Neural progenitor cell (in vitro differentiated cells): ENCODE data around the gene VAV2. TPM values are rescaled to one million over a fixed set of nuclear protein-coding genes. Genes with fewer than 3 reads are reported as not detected.

Experiments
- DNase-seq: peaks from one replicate; pipeline ENCODE4 v3.0.0-alpha.2; 2016; ENCODE audit warnings: low spot score
- H2AFZ ChIP-seq: fragments of 200-600 bp; sonication (generic); replicated peaks from 2 replicates; pipeline ENCODE4 v1.6.1; 2016; ENCODE audit warnings: antibody characterized with exemption
- H3F3A ChIP-seq: fragments of 200-600 bp; sonication (generic); 2 replicates; pipeline ENCODE4 v1.6.1; 2016; ENCODE audit warnings: antibody characterized with exemption, low read depth
- H3K27ac ChIP-seq: fragments of 200-600 bp; sonication (generic); 2 replicates; pipeline ENCODE4 v1.5.1; 2016; ENCODE audit warnings: mild to moderate bottlenecking
- H3K27me3 ChIP-seq: fragments of 200-600 bp; sonication (generic); 2 replicates; pipeline ENCODE4 v1.6.1; 2016; ENCODE audit warnings: mild to moderate bottlenecking, moderate library complexity
- H3K36me3 ChIP-seq: fragments of 200-600 bp; sonication (generic); 2 replicates; pipeline ENCODE4 v1.5.1; 2016
- H3K4me1 ChIP-seq: fragments of 200-600 bp; sonication (generic); 2 replicates; pipeline ENCODE4 v1.6.1; 2016; ENCODE audit warnings: mixed run types
- H3K4me2 ChIP-seq: fragments of 200-600 bp; sonication (generic); 2 replicates; pipeline ENCODE4 v1.6.1; 2016
- H3K4me3 ChIP-seq: fragments of 200-600 bp; sonication (generic); 2 replicates; pipeline ENCODE4 v1.5.1; 2016
- H3K79me2 ChIP-seq: fragments of 200-600 bp; sonication (generic); 2 replicates; pipeline ENCODE4 v1.6.1; 2016; ENCODE audit warnings: low read depth
- H3K9ac ChIP-seq: fragments of 200-600 bp; sonication (generic); 2 replicates; pipeline ENCODE4 v1.6.1; 2016
- H3K9me3 ChIP-seq: fragments of 200-600 bp; sonication (generic); 2 replicates; pipeline ENCODE4 v1.5.1; 2016; ENCODE audit warnings: low read depth
- H4K20me1 ChIP-seq: fragments of 200-600 bp; sonication (generic); 2 replicates; pipeline ENCODE4 v1.6.1; 2016; ENCODE audit warnings: low read depth
- H3K27ac Mint-ChIP-seq: 3 replicates; pipeline ENCODE4 v1.8.0; 2021; ENCODE audit warnings: mixed read lengths
- H3K27me3 Mint-ChIP-seq: 2 replicates; pipeline ENCODE4 v1.8.0; 2022; ENCODE audit warnings: low read depth, mild to moderate bottlenecking, inconsistent platforms, moderate library complexity, mixed read lengths; ENCODE audit not compliant: insufficient read depth
- H3K36me3 Mint-ChIP-seq: 3 replicates; pipeline ENCODE4 v1.8.0; 2021; ENCODE audit warnings: mixed read lengths
- H3K4me1 Mint-ChIP-seq: 3 replicates; pipeline ENCODE4 v1.8.0; 2021; ENCODE audit warnings: mixed read lengths
- H3K4me3 Mint-ChIP-seq: 3 replicates; pipeline ENCODE4 v1.8.0; 2021; ENCODE audit warnings: mild to moderate bottlenecking, moderate library complexity, mixed read lengths
- H3K9me3 Mint-ChIP-seq: 3 replicates; pipeline ENCODE4 v1.8.0; 2020; ENCODE audit warnings: mixed read lengths
- EZH2 ChIP-seq: fragments of 200-600 bp; sonication (generic); IDR thresholded peaks from 2 replicates; pipeline ENCODE4 v1.6.1; 2017; ENCODE audit warnings: antibody characterized with exemption, mild to moderate bottlenecking, moderate library complexity
- EZH2phosphoT487 ChIP-seq: fragments of 200-600 bp; sonication (generic); IDR thresholded peaks from 2 replicates; pipeline ENCODE4 v1.6.1; 2017; ENCODE audit warnings: antibody characterized with exemption
- total RNA-seq: library from RNA; depleted of rRNA; stranded (reverse); fragments of >200 nt; gene quantifications from 2 replicates; pipeline ENCODE4 v1.2.3, GENCODE V29; 2015; ENCODE audit warnings: low replicate concordance
- TF ChIP-seq, protein P1 (sequence below): fragments of 200-600 bp; sonication (generic); IDR thresholded peaks from 2 replicates; pipeline ENCODE4 v1.5.1; 2017; ENCODE audit warnings: antibody characterized with exemption, mild to moderate bottlenecking

VAV2 gene
- total RNA-seq, 1 donor from 2014 or later, result 12.9 TPM

DNA sequence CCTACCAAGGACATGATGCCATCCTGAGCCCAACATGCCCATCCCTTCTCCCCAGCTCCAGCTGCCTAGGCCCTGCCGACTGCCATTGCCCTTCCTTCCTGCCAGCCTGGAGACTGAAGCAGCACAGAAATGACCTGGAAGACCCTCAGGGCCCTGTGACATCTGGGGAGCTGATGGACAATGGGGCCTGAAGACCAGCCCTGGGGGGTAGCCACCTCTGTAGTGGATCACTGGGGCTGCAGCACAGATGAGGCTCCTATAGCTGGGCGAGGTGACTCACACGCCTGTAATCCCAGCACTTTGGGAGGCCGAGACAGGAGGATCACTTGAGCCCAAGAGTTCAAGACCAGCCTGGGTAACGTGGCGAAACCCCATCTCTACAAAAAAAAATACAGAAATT, 86.6 kb downstream of the VAV2 start:
- Mint-ChIP-seq H3K4me3 (no peak overlapping the region), H3K4me1 (peaks cover 27% of the 10 kb centered on the region), H3K27me3 (peaks cover 8% of the 10 kb centered on the region), H3K36me3 (no peaks in the 10 kb centered on the region), H3K27ac (no peak overlapping the region), H3K9me3 (no peaks in the 10 kb centered on the region)
- no peak for DNase-seq
- peaks cover 78% of the 10 kb centered on the region for H3K79me2 ChIP-seq
- TF ChIP-seq EZH2 (no peak), EZH2phosphoT487 (no peak)
- TF ChIP-seq, protein P1, sequence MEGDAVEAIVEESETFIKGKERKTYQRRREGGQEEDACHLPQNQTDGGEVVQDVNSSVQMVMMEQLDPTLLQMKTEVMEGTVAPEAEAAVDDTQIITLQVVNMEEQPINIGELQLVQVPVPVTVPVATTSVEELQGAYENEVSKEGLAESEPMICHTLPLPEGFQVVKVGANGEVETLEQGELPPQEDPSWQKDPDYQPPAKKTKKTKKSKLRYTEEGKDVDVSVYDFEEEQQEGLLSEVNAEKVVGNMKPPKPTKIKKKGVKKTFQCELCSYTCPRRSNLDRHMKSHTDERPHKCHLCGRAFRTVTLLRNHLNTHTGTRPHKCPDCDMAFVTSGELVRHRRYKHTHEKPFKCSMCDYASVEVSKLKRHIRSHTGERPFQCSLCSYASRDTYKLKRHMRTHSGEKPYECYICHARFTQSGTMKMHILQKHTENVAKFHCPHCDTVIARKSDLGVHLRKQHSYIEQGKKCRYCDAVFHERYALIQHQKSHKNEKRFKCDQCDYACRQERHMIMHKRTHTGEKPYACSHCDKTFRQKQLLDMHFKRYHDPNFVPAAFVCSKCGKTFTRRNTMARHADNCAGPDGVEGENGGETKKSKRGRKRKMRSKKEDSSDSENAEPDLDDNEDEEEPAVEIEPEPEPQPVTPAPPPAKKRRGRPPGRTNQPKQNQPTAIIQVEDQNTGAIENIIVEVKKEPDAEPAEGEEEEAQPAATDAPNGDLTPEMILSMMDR, result no peak
- H3K36me3 ChIP-seq, result no peaks in the 10 kb centered on the region
- no peak overlapping the region for H3K9ac ChIP-seq
- no peak overlapping the region for H3K4me3 ChIP-seq
- H3K27me3 ChIP-seq, result no peaks in the 10 kb centered on the region
- H3F3A ChIP-seq, result no peaks in the 10 kb centered on the region
- no peak overlapping the region for H2AFZ ChIP-seq
- no peaks in the 10 kb centered on the region for H3K9me3 ChIP-seq
- H4K20me1 ChIP-seq, result peaks cover 40% of the 10 kb centered on the region
- no peaks in the 10 kb centered on the region for H3K4me1 ChIP-seq
- H3K27ac ChIP-seq, result no peak overlapping the region
- H3K4me2 ChIP-seq, result no peak overlapping the region

DNA sequence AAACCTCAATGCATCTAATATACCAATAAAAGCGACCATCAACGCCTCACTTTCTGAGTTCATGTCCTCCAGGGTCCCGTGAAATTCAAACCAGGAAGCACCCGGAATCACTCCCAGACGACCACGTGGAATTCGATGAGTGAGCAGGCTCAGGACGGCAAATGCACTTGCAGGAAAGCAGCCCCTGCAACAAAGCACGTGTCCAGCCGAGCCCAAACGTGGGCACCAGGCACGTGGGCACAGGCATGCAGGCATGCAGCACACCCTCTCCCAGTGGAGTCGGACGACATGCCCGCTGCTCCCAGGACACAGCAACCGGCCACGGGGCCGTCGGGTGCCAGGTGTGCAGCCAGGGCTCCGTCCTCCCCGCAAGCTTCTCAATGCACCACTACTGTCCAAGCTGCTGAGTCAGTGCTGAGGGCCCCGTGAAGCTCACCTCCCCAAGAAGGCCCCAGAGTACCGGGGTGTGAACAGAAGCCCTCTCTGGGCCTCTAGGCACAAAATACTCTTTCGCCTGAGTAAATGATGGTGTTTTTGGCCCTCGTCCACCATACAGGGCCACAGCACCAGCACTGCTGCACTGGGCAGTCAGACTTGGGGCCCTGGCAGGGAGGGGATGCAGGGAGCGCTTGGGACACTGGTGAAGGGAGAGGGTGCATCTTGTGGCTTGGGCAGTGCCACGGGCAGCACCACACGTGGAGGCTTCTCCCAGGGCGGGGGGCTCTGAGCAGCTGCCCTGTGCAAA, 87.6 kb downstream of the VAV2 start:
- no peak for DNase-seq
- Histone ChIP-seq H3K27ac (no peak overlapping the region), H3F3A (no peaks in the 10 kb centered on the region), H3K4me3 (no peak overlapping the region), H3K36me3 (no peaks in the 10 kb centered on the region), H3K9ac (no peak overlapping the region), H2AFZ (no peak overlapping the region), H3K4me2 (no peak overlapping the region), H3K27me3 (no peaks in the 10 kb centered on the region), H3K4me1 (no peaks in the 10 kb centered on the region), H3K79me2 (peaks cover 69% of the 10 kb centered on the region), H4K20me1 (peaks cover 39% of the 10 kb centered on the region), H3K9me3 (no peaks in the 10 kb centered on the region)
- peaks cover 8% of the 10 kb centered on the region for H3K27me3 Mint-ChIP-seq
- H3K36me3 Mint-ChIP-seq, result no peaks in the 10 kb centered on the region
- TF ChIP-seq EZH2 (no peak), EZH2phosphoT487 (no peak)
- TF ChIP-seq, protein P1, result no peak
- H3K9me3 Mint-ChIP-seq, result no peaks in the 10 kb centered on the region
- H3K4me3 Mint-ChIP-seq, result no peak overlapping the region
- H3K4me1 Mint-ChIP-seq, result peaks cover 24% of the 10 kb centered on the region
- H3K27ac Mint-ChIP-seq, result no peak overlapping the region

DNA sequence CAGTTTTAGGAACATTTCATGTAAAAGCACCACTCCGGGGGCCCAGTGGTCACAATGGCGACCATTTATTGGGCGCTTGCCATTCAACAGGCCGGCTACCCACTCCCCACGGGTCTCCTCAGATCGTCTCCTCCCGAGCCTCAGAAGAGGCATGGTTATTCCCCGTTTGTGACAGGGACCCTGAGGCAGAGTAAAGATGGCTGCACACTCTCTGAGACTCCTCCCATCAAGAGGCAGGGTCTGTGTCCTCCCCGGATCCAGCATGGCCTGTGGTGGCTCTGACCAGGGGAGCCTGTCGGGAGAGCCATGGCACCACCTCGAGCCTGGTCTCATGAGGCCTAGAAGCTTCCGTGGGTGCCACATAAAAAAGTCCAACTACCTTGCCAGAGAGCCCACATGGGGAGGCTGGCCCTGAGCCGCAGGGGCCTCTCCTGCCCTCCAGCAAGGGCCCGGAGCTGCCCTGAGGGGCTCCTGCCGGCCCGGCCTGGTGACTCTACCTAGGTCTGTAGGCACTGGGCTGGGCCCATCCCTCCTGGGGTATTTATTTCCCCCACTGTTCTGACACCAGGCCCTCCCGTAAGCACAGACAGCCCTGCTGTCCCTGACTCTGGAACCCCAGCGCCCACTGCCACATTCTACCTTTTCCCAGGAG, 90.8 kb downstream of the VAV2 start:
- H3K36me3 ChIP-seq, result no peaks in the 10 kb centered on the region
- no peak overlapping the region for H3K4me3 ChIP-seq
- DNase-seq, result no peak
- Mint-ChIP-seq H3K4me3 (no peak overlapping the region), H3K36me3 (peaks cover 3% of the 10 kb centered on the region), H3K9me3 (no peaks in the 10 kb centered on the region), H3K27me3 (peaks cover 4% of the 10 kb centered on the region), H3K4me1 (peaks cover 14% of the 10 kb centered on the region), H3K27ac (no peak overlapping the region)
- H4K20me1 ChIP-seq, result peaks cover 16% of the 10 kb centered on the region
- H3K27me3 ChIP-seq, result no peaks in the 10 kb centered on the region
- no peak overlapping the region for H3K9ac ChIP-seq
- H2AFZ ChIP-seq, result no peak overlapping the region
- H3K27ac ChIP-seq, result no peak overlapping the region
- peaks cover 64% of the 10 kb centered on the region for H3K79me2 ChIP-seq
- no peak overlapping the region for H3K4me2 ChIP-seq
- H3F3A ChIP-seq, result peaks cover 3% of the 10 kb centered on the region
- TF ChIP-seq, protein P1, result no peak
- no peak for TF ChIP-seq EZH2phosphoT487
- no peak for TF ChIP-seq EZH2
- H3K4me1 ChIP-seq, result peaks cover 3% of the 10 kb centered on the region
- no peaks in the 10 kb centered on the region for H3K9me3 ChIP-seq
